LNCaP clone FGC (cell line): Measurements from ENCODE around the gene P3H3.

Source experiments
- DNase-seq: peaks from one replicate; pipeline ENCODE4 v3.0.0-alpha.2; 2011; ENCODE audit warnings: low read depth
- H3K4me3 ChIP-seq: 2 replicates; pipeline ENCODE4 v1.5.1; 2011; ENCODE audit warnings: mild to moderate bottlenecking, low read depth, low read length, control low read depth
- CTCF ChIP-seq: IDR thresholded peaks from 2 replicates; pipeline ENCODE4 v1.5.1; 2012; ENCODE audit warnings: mild to moderate bottlenecking; ENCODE audit not compliant: control insufficient read depth, insufficient read depth; ENCODE audit errors: extremely low read depth

Gene P3H3

GRCh38 chr12:6783828-6784227 is 44.4 kb upstream of the P3H3 start:
- no peak for TF ChIP-seq CTCF
- no peak for DNase-seq
- no peak overlapping the region for H3K4me3 ChIP-seq

DNA sequence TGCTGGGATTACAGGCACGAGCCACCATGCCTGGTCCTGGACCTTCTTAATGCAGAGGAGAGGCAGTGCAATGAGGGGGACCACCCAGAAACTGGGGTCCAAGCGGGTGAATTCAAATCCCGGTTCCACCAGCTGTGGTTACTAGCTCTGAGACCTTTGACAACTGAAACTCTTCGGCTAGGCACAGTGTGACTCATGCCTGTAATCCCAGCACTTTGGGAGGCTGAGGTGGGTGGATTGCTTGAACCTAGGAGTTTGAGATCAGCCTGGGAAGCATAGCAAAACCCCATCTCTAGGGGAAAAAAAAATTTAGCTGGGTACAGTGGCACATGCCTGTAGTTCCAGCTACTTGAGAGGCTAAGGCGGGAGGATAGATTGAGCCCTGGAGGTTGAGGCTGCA is 43.9 kb upstream of the P3H3 start:
- no peak overlapping the region for H3K4me3 ChIP-seq
- TF ChIP-seq CTCF, result no peak
- no peak for DNase-seq

- no peak for DNase-seq
- no peak overlapping the region for H3K4me3 ChIP-seq
- no peak for TF ChIP-seq CTCF
Observed at GRCh38 chr12:6784761-6785160, 43.4 kb upstream of the P3H3 start.

GRCh38 chr12:6786416-6787094 is 41.7 kb upstream of the P3H3 start:
- TF ChIP-seq CTCF, result no peak
- no peak for DNase-seq
- no peak overlapping the region for H3K4me3 ChIP-seq

DNA sequence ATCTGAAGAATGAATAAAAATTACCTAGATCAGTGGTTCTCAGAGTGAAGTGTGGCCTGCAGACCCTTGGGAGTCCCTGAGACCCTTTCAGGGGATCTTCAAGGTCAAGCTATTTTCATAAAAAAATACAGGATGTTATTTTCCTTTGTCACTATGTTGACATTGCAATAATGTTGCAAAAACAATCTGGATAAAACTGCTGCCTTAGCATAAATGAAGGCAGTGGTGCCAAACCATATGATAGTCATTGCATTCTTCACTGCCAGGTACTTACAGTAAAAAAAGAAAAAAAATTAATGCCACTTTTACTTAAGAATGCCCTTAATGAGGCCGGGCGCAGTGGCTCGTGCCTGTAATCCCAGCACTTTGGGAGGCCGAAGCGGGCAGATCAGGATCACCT is 40.9 kb upstream of the P3H3 start:
- TF ChIP-seq CTCF, result no peak
- H3K4me3 ChIP-seq, result no peak overlapping the region
- DNase-seq, result no peak

GRCh38 chr12:6788972-6789924 is 39.0 kb upstream of the P3H3 start, which contains the start of gene CD4:
Gene CD4, plus strand, starts transcription at chr12:6789528. Its CDS starts 10,611 bp downstream, at chr12:6800139.
- no peak for TF ChIP-seq CTCF
- DNase-seq, result no peak

More at GRCh38 chr12:6788972-6789924, 39.0 kb upstream of the P3H3 start, which contains the start of gene CD4:
- no peak within 1 kb of the TSS for H3K4me3 ChIP-seq
